Measurements from ENCODE around the gene CES4A.
A peak's percentile ranks its signal among the peaks of the same experiment; 100 is the strongest.
"Not testable (repeated sequence)": the region's sequence is repeated elsewhere in the genome, so short reads cannot be mapped to it uniquely, and the experiment has no call there.

Gene CES4A

GRCh38 chr16:67024384-67025209 lies 36.2 kb downstream of the CES4A start:
- DNase-seq = no peak

DNA sequence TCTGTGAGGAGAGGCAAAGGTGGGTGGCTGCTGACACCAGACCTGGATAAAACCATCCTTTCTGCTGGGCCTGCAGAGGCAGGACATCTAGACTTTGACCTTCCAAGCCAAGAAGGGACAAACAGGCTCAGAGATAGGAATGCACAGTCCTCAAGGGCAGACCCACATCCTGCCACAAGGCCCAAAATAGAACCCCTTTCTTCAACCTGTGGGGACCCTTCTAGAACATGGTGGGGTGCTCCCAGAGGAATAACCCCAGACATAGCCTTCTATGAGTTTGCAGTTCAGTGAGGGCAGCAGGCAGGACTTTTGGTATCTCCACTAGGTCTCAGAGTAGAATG lies 36.8 kb downstream of the CES4A start:
- no peak for DNase-seq

DNA sequence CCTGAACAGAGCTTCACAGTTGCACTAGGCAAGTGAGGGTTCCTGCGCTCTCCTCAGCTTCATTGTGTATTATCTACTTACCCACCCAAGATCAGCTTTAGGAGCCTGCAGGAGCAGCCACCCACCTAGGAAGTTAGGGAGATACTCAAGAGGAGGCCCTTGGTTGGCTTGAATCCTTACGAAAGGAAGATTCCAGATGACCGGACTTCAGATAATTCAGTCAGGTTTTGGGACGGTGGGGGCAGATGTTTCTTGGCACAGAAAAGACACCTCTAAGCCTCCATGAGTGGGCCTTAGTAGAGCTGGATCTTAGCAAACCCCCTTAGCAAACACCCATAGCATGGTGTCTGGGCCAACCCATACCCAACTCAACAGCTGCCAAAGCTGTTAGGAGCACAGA lies 38.2 kb downstream of the CES4A start:
- no peak for DNase-seq

- no peak for DNase-seq
These were observed 38.7 kb downstream of the CES4A start for GRCh38 chr16:67027046-67027445.

GRCh38 chr16:67028167-67028695 lies 39.8 kb downstream of the CES4A start:
- no peak for DNase-seq

- peak; percentile 87 for DNase-seq
These were observed 40.4 kb downstream of the CES4A start, which contains the start of gene CBFB for GRCh38 chr16:67028696-67029253. Gene CBFB, plus strand, starts transcription at chr16:67029149. Its CDS starts 259 bp downstream, at chr16:67029408.

DNA sequence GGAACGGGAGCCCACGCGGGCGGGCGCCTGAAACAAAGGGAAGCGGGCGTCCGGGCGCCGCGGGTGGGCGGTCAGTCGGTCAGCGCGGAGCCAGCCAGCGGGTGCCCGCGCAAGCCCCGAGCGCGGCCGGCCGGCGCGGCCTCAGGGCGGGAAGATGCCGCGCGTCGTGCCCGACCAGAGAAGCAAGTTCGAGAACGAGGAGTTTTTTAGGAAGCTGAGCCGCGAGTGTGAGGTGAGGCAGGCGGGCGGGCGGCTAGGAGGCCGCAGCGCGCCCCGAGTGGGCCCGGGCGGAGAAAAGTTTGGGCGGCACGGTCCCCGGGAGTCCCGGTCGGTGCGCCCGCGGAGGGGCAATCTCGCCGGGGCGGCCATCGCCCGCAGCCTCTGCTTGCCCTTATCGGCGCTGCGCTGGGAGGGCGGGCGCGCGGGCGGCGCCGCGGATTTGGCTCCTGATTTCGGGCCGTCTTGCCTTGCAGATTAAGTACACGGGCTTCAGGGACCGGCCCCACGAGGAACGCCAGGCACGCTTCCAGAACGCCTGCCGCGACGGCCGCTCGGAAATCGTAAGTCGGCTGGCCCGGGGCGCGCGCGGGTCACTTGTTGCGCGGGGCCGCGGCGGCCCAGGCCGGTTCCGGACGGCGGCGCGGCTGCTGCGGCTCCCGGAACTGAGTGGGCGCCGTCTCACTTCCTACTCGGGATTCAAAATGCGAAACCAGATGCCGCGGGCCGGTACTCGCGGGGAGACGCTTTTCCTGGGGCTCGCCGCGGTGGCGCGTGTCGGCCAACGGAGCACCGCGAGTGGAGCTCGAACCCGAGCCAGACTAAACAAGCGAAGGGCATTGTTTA lies 41.1 kb downstream of the CES4A start:
- peak; percentile 34 for DNase-seq

- no peak for DNase-seq
These were observed 42.0 kb downstream of the CES4A start for GRCh38 chr16:67030221-67030962.

- DNase-seq = no peak
These were observed 46.1 kb downstream of the CES4A start for GRCh38 chr16:67034487-67034886.

- DNase-seq = no peak
These were observed 47.0 kb downstream of the CES4A start for GRCh38 chr16:67035364-67035763.

DNA sequence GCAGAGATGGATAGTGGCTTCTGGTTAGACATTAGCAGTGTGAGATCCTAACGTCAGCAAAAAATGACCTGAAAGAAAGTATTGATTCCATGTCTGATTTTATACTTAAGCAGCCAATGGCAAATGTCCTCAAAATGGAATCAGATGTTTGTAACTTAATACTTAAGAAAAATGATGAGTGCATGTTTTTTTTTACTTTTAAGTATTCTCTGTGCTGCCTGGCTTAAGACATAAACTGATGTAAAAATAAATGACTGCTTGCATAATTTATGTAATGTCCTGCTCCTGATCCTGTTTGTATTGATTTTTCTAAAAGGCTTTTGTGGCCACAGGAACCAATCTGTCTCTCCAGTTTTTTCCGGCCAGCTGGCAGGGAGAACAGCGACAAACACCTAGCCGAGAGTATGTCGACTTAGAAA lies 47.9 kb downstream of the CES4A start:
- DNase-seq = no peak

DNA sequence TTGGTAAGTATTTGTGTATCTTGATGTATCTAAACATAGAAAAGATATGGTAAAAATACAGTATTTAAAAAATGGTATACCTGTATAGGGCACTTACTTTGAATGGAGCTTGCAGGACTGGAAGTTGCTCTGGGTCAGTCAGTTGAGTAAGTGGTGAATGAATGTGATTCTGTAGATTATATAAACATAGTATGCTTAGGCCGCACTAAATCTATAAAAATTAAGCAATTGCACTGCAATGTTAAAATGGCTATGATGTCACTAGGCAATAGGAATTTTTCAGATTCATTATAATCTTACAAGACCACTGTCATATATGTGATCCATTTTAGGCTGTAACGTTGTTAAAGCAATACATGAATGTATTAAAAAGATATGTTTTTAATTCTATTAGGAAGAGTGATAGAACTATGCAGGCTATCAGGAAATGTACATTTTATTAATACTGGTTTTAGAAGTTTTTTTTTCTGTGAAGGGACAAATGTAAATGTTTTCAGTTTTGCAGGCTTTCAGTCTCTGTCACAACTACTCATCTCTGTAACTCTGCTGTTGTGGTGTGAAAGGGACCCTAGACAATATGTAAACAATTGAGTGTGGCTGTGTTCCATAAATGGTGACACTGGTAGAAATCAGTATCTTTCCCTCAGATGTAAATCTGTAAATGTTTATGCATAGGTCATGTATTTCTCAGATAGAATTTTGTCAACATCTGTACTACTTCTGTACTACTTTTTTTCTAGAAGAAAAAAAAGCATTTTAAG lies 51.1 kb downstream of the CES4A start:
- DNase-seq = no peak

DNA sequence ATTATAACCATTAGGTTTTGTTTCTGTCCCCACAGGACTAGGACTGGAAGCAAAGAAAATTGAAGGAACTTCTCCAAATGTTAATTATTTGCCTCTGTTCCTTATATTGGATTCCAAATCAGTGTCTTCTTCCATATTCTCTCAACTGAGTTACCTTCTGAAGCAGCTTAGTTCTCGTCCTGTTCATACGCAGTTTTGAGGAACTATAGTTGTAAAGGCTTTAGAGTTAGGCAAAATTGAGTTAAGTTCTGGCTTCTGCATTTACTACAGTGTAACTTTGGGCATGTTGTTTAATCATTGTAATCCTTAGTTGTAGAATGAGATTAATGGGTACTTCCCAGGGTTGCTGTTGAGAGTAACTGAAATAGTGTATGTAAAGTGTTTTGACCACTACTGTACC lies 51.8 kb downstream of the CES4A start:
- no peak for DNase-seq

DNA sequence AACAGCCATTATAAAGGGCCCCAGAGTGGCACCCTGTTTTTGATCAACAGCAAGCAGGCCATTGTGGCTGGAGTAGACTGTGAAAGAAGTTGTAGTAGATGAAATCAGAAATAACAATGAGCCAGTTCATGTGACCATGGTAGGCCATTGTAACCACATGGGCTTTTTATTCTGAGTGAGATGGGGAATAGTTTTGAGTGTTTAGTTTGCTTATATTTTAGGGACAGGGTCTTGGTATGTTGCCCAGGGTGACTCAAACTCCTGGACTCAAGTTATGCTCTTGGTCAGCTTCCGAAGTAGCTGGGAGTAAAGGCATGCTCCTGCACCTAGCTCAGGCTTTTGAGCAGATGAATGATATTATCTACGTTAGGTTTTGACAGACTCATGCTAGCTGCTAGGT lies 52.5 kb downstream of the CES4A start:
- DNase-seq = no peak

- DNase-seq = not testable (repeated sequence)
These were observed 53.1 kb downstream of the CES4A start for GRCh38 chr16:67041520-67041919.

- DNase-seq = no peak
These were observed 55.0 kb downstream of the CES4A start for GRCh38 chr16:67043420-67043819.

DNA sequence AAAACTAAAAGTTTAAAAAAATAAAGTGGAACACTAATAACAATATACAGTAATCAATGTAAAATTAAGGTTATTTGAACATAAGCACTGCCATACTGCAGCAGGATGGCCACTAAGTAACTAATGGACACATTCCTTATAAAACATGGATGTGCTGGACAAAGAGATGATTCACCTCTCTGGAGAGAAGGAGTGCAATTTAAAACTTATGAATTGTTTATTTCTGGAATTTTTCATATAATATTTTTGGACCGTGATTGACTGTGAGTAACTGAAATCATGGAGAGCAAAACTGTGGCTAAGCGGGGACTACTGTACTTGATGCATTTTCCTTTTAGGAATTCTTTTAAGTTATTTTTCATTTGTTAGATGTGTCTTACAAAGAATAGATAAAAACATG lies 62.4 kb downstream of the CES4A start:
- DNase-seq = no peak

DNA sequence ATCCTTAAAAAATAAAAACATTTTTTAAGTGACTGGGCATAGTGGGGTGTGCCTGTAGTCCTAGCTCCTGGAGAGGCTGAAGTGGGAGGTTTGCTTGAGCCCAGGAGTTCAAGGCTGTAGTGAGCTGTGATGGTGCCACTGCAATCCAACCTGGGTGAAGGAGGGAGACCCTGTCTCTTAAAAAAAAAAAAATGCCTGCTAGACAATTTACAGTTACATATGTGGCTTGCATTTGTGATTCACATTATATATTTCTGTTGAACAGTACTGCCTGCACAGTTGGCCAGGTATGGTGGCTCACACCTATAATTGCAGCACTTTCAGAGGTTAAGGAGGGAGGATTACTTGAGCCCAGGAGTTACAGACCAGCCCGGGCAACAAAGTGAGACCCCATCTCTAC lies 64.0 kb downstream of the CES4A start:
- DNase-seq = no peak

DNA sequence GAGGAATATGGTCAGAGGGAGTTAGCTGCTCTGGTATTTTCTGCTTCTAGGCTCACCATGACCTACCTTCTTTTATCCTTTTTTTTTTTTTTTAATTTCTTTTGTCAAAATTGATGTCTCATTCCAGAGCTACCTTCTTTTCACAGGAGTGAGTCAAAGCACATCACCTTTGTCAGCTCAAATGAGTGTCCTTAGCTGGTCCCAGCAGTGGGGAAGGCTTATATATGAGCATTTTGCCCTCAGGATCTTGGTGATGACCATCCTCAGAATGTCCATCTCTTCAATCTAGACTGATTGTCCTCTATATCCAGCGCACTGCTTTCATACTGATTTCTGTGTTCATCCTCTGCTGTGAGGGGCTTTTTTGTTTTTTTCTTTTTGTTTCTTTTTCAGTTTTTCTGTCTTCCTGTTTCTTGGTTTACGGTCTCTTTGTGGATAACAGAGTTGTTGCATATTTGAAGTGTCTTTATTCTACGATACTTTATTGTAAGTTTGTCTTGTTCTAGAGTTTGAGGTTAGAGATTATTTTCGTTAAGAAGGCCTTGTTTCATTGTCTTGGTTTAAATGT lies 65.5 kb downstream of the CES4A start:
- no peak for DNase-seq

- no peak for DNase-seq
These were observed 66.5 kb downstream of the CES4A start for GRCh38 chr16:67054901-67055300.

GRCh38 chr16:67055712-67056487 lies 67.5 kb downstream of the CES4A start:
- no peak for DNase-seq
